CD4-positive, alpha-beta T cell treated with Interferon gamma for 1 hour (primary cell): ENCODE results near the gene LMO3.
A peak's percentile ranks its signal among the peaks of the same experiment; 100 is the strongest.

Source experiments
- DNase-seq: peaks from one replicate; pipeline ENCODE4 v3.0.0-alpha.2; 2020

The LMO3 gene

DNA sequence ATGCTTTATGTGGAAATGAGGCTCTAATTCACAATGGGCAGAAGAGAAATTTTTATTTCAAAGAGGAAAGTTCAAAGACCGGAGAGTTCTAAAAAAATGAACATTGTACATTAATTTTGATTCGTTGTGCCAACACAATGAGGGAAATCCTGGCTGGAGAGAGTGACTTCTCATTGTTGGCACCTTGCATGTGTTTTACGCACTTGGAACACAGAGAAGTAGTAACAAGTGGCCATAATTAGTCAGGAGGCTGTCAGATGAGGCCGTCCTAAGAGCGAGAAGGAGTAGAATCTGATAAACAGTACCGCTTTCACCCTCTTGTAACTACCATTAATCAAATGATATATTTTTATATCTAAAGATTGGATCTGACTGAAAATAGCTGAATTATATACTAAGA, 6.9 kb downstream of the LMO3 start:
- DNase-seq, result no peak

DNA sequence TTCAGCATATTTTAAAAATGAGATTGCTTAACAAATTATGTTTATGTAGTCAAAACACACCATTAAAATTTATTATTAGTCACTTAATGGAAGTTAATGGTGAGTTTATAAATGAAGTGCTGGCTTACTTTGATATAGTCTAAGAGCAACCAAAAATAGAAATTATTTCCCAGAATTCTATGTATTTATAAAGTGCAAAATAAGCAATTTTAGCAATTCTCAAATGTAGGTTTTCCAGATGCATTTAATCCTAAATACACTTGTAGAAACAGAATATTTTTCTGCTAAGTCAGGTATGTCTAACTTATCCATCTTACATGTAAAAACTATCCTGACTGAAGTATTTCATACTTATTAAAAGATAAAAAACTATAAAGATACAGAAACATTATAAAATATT, 11.2 kb downstream of the LMO3 start:
- no peak for DNase-seq

DNA sequence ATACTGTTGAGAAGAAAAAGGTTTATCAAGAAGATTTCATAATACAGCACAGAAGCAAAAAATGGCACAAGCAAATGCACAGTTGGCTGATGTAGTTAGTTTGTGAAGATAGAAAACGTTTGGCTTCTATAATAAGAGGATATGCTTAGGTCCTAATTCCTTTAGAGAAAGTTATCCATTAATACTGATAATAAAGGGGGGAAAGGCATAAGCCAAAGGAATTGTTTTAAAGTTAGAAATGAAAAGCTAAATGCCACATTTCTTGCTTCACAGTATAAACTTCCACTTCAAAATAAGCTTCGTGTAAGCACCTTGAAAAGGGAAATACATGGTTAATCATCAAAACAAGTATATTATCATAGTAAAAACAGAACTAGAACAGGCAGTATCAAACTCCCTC, 12.4 kb downstream of the LMO3 start:
- no peak for DNase-seq

DNA sequence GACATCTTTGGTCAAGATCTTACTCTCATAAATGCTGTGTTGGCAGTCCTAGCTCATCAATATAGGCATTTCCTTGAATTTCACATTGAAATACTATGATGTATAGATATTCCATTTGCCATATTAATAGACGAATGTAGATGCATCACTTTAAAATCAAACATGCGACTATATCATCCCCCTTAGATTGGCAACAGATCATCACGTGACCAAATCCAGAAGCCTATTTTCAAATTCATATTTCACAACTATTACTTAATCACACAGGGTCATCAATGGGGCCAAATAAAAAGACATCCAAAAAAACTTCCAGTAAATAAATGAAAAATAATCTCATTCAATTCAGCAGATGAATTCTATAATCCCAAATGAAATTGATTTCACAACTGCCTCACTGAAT, 15.3 kb downstream of the LMO3 start:
- no peak for DNase-seq

DNA sequence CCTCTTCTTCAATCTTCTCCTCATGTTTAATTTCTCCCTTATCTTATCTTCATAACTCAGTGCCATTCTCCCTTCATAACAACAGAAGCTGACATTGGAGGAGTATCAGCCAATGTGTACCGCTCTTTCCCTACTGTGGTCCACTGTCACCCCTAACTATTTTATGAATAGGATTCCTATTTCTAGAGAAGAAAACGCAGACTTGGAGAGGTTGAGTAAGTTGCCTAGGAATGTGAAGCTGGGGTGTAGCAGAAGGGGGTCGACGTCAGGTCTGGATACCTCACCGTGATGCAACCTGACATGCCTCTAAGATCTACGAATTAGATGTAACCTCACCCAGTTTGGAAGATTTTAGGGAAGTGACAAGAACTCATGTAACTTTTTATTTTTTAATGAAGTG, 17.1 kb downstream of the LMO3 start:
- no peak for DNase-seq

DNA sequence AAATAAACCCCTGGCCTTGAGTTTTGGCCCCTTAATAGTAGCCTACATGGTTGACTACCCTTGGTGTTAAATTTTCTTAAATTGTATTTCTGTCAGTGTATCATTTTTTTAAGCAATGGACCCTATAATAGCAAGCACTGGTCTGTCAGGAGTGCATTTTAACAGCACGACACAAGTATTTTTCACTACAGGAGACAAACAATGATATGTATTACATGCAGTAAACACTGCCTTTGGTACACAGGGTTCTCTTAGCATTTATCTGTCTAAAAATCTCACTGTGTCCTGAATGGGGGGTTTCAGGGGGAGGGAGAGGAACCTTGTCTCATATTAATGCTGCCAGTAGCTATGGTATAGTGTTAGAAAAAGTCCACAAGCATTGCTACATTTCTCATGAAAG, 18.4 kb downstream of the LMO3 start:
- no peak for DNase-seq

DNA sequence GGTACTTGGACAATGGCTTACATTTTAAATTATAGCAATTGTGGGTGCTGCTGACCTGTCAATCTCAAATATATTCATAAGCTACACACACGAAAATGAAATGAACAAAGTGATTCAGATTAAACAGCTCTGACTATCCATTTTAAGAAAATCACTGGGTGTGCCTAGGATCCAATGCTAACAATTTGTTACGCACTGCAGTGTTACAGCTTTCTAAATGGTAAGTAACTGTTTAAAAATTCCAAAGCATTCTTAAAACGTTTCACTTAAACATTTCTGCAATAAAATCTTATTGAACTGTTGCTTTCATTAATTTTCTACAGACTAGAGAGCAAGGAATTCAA, 18.9 kb downstream of the LMO3 start:
- no peak for DNase-seq

DNA sequence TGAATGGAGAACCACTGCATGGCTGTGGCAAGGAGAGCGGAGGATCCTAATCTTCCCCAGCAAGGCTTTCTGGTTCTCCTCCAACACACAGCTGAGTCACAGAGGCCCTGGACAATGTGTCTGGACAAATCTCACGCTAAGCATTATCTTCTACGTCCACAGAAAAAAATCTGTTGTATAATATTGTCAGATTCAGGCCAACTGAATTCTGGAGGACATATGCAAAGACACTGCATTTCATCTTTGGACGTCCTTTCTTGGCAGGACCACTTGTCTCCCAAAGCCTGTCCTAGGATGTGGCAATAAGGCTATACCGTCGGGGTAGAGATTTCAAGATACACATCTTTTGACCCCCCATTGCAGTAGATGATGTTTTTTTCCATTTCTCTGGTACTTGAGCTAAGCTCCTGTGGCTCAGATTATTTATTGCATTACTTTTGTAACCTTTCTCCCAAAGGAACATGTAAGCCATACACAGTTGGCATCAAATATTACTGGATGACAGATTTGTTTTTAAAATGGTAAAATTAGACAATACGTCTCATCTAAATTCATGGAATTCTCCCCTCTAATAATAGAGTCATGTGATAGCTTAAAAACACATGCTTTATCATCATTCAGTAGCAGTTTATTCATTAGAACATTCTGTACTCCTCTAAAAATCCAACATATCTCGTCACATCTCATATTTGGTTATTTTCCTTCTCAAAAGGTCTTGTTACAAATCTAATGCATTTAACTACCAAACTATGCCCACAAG, 19.4 kb downstream of the LMO3 start:
- DNase-seq, result no peak

DNA sequence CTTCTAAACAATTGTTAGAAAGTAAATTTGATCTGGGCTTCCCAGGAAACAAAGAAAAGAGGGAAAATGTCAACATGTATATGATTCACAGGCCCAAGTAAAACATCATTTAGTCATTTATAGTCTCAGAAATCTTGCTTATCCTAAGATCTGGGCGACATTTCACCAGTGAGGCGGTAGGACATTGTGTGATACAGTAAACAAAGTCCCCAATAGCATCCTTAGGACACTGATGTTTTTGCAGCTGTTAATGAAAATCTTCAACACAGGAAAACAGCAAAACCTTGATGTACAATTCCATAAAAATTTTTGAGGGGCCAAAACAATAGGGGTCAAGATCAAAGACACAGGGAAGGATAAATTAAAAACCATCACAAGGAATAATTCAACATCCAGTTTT, 20.2 kb downstream of the LMO3 start:
- no peak for DNase-seq

DNA sequence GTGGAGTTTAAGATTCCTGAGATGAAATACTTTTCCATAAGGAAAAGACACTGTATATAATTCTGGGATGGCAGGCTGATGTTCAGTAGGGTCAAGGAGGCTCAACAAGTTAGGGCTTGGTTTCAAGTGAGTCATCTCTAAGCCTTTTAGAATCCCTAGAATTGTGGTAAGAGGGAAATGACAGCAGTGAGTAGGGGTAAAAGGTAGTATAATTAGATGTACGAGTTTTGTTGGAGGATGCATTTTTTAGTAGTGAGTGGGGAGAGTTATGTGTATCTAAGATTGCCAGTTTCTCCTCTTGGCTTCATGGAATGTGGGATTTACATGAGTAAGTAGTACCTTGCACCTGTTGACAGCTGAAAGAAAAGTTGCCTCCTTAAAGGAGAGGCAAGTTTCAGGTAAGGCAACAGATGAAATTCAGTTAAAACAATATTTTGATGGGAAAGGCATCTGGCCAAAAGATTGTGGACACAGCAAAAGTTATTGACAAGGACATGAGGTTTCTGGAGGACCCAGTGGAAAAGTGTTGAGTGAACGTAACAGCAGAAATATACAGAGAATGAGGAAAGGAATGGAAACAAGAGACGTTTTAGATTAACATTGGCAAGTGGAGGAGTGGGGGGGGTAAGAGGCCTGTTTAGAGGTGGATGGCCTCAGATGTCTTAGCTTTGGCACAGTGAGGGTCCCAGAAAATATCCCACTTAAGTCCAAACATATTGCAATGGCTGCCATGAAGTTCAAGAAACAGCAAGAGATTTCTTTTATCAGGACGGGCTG, 21.8 kb downstream of the LMO3 start:
- DNase-seq, result no peak

DNA sequence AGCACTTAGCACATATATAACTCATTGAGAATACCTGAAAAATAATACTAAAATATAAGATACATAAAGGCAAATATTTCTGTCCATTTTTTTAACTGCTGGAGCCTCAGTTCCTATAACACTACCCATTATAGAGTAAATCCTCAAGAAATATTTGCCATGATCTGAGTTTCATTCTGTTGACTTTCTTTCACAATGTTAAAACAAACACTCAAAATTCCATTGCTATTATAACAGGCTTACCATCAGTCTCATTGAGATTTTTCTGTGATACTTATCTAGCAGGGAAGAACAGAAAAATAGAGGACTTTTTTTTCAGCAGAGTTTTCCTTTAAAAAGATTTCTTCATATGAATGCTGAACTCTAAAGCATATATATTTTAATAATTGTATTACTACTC, 24.5 kb downstream of the LMO3 start:
- no peak for DNase-seq

DNA sequence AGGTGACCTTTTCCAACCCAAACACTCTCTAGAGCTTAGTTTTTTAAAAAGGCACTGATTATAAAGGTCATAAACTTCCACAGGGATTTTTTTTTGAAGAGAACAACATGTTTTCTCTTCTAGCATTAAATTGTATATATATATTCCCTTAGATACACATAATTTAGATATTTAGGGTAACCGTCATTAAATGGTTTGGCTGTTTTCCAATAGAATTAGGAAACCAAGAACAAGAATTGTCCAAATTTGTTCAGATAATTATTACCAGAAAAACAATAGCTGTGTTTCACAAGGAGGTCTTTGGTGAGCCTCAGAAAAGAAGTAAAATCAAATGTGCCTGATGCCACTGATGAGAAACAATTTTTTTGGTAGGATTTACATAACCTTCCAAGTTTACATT, 26.9 kb downstream of the LMO3 start:
- no peak for DNase-seq

DNA sequence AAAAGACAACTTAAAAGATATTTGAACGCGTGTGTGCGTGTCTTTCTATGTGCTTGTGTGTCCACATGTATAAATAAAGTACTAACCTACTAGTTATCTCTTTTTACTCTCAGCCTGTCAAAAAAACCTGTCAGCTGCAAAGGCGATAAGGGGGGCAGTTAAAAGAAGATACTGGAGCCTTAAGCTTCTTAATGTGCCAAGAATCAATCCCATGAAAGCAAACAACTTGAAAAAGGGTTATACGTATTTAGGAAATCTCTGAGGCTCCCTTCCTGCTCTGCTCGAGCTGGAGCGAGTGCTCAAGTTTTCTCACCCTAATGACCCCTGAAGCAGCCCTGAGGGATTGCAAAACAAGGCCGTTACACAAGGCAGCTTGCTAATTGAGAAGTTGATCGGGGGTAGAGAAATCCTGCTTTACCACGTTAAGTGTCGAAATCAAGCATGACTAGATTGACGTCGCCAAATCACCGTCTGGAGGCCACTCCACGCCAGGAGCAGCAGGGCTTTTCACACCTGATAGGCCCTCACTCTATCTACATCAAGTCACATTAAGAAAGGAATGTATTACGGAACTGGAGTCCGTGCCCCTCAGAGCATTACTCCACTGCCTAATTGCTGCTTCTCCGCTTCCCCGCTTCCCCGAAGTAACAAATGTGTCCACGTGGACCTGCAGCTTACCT, 32.4 kb downstream of the LMO3 start:
- DNase-seq, result peak; percentile 2

DNA sequence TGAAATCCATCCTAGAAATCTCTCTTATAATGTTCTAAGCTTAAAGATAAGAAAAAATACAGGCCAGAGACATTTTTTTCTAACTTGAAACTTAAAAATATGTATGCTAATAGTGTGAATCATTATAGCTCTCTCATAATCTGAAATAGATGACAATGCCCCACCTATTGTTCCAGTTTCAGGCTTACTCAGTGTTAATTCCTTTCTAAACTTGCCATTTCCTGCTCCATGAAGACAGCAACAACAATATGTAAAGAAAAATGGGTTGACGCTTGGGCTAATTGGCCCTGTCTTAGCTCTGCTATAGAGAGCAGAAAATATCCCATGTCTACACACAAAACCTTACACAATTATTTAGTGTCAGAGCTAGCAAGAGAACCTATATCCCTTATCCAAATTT, 37.1 kb downstream of the LMO3 start:
- DNase-seq, result no peak

DNA sequence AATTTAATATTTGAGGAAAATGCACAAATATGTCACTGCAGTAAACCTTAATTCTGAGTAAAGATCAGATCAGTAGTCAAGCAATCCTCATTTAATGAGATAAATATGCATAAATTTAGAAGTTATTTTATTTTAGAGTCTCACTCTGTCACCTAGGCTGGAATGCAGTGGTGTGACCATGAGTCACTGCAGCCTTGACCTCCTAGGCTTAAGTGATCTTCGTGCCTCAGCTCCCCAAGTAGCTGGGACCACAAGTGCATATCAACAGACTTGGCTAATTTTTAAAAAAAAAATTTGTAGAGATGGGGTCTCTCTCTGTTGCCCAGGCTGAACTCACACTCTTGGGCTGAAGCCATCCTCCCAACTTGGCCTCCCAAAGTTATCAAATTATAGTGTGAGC, 41.3 kb downstream of the LMO3 start:
- DNase-seq, result no peak

DNA sequence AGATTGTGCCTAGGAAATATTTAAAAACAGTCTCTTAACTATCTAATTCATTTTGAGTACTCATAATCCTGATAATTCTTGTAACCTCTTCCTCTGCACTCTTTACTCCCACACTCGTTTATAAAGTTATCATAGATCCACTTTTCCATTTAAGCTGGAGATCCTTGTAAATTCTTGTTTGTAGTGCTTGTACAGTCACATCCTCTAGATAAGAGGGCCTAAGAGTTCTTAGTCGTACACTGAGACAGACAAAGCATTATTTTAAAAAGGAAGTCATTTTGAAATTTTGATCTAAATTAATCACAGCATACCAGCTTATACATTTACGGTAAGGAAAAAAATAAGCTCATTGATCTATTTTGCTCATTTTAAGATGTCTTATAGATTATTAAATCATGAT, 42.5 kb downstream of the LMO3 start:
- DNase-seq, result no peak

DNA sequence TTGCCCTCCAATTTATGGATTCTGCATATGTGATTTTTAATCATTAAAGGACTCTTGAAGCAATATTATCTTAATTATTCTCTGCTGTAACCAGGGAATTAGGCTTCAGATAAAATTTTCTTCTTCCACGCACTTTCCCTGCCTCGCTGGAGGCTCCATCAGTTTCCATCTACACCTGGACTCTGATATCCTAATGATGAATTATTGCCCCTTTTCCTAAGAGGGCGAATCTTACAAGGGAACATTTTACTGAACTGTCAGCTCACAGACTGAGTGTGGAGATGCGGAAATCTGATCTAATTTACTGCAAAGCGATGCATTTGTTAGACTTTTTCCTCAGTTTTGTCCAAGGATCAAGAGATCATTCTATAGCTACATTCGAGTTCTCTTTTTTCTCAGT, 43.0 kb downstream of the LMO3 start:
- DNase-seq, result no peak

DNA sequence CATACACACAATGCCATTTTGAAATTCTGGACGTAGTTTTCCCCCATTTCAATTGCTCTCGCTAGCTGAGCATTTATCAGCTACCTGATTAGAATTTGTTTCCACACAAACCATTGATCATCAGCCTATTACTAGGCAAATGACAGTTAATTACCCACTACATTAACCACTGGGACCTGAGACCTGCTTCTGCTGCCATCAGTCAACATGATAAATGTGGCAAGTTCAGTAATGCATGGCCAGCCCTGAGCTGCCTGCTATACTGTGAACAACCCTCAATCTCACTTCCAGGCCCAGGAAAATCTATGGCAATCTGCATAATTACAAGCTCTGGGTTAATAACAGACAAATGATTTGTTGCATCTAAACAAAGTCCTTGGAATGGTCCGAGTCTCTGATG, 43.5 kb downstream of the LMO3 start:
- no peak for DNase-seq

DNA sequence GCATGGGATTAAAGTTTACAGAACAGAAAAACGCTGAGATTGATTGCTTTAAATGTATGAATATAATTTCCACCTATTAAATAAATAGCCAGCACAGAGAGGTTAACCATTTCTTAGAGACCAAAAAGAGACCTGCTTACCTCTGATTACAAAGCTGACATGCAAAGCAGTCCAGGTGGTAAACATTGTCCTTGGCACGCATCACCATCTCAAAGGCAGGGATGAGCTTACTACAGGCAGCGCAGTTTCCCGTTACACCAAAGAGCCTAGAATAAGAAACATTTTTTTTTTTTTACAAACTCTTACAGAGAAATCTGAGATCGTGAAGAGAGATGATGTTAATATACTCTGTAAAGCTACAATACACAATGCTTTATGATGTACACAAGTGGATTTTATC, 45.7 kb downstream of the LMO3 start:
- no peak for DNase-seq

DNA sequence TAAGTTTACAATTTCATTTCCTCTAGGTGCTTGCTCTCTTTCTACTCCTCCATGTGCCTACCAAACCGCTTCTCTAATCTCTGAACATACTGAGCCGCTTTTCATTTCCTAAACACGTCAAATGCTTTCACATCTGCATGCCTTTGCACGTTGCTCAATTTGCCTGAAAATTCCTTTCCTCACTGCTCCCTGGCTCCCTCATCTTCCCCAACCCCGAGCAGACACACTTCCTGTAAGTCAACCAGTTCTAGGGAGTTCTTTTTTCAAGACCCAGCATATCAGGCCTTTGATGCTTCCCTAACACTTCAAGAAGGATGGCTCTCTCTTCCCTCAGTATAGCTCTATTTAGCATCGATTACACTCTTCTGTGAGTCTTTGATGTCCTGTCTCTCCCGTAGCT, 50.3 kb downstream of the LMO3 start:
- no peak for DNase-seq

DNA sequence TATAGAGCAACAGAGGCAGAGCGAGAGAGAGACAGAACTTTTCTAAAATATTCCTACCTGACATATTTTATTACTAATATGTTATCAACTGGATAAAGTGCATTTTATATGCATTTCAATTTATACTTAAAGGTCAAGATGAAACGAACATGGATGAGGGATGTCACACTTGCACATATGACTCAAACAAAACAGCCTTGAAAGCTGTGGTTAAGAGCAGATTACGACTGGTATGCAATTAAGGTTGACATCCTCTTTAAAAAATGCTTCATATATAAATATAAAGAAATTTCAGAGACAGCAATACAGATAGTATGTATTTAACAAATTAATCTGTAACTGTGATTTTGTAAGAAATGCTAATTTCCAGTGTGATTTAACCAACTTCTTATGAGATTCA, 52.5 kb downstream of the LMO3 start:
- DNase-seq, result no peak

DNA sequence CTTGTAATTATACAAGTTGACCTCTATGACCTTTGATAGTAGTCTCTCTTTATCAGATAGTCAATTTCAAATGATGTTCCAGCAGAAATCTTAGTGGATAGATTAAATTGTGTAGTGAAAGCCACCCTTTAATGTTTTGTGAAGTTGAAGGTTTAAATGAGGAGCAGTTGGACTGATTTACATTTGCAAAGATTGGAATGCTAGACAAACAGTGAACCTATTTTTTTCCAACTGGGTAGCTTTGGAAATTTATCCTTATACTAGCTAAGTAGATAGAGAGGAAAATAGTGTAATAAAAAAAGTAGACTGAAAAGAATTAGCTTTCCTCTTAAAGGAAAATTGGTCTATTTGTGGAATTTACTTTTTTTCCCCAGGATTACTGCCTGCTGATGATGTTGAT, 53.7 kb downstream of the LMO3 start:
- DNase-seq, result no peak

DNA sequence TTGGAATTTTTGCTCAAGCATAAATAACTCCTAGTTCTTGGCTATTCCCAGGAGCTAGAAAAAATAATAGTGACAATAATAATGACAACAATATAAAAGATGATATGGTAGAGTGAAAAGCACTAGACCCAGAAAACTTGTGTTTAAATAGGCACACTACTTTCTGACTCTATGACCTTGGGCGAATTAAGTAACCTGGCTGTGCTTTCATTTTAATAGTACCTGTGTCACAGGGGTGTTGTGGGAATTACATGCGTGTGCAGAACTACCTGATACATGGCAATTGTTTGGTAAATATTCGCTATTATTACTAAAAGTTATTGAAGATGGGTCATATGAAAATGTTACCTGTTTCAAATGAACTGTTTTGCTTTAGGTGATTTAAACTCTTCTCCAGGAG, 60.1 kb downstream of the LMO3 start:
- DNase-seq, result no peak

DNA sequence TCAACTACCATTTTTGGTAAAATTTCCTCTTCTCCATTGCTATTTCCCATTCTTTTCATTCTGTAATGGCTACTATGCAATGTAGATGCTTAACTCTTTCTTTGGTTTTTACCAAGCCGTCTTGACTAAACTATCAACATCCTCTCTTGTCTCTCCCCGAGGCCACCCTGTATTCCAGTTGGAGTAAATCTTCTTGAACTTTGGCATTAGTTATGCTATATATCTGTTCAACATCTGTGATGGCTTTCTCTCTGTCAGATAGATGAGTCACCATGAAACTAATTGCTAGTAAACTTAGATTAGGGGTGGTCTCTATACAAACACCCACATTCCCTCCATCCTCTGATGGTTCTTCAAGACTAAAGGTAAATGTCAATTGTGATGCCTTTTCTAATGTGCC, 63.4 kb downstream of the LMO3 start:
- DNase-seq, result no peak
